HG03439 (cell line): ENCODE data around the gene TTC23L.
"Not testable (repeated sequence)": the region's sequence is repeated elsewhere in the genome, so short reads cannot be mapped to it uniquely, and the experiment has no call there.

Source experiments
- ATAC-seq: cut with Tn5 transposase; IDR thresholded peaks from one replicate; pipeline ENCODE4 v1.9.1; 2021; ENCODE audit warnings: mild to moderate bottlenecking, moderate library complexity; ENCODE audit not compliant: unreplicated experiment

The TTC23L gene

DNA sequence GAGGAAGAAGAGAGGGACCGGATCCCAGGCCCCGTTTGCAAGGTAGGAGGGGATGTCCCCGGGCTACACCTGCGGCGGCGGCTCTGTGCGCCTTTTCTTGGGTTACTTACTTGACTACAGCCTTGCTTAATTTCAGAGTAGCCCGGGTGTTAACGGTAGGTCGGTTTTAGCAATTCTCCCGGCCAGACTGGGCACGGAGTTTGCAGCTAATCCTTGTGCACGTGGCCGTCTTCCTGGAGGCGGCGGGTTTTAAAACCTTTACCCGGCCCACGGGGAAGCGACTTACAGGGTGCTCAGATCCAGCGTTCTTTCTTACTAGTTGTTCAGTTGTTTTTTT, 76.9 kb downstream of the TTC23L start:
- peak; percentile 1 for ATAC-seq

GRCh38 chr5:34916518-34916917, 77.6 kb downstream of the TTC23L start:
- ATAC-seq: no peak

DNA sequence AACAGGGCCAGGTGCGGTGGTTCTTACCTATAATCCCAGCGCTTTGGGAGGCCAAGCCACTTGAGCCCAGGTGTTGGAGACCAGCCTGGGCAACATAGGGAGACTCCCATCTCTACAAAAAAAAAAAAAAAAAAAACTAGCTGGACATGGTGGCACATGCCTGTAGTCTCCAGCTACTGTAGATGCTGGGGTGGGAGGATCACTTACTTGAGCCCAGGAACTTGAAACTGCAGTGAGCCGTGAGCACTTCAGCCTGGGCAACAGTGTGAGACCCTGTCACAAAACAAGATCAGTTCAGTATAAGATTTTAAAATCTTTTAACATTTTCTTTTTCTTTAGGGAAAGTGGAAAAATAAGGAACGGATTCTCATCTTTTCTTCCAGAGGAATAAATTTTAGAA, 79.1 kb downstream of the TTC23L start:
- ATAC-seq: no peak

DNA sequence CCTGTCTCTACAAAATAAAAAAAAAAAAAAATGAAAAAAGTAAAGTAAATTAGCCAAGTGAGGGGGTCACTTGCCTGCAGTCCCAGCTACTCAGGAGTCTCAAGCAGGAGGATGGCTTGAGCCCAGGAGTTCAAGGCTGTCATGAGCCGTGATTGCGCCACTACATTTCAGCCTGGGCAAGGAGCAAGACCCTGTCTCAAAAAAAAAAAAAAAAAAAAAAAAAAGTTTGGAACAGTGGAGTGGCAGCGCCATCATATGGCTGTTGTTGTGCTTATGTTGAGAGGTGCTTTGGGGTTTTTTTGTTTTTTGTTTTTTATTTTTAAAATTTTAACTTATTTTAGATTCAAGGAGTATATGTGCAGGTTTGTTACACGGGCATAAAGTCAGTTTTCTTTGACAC, 80.1 kb downstream of the TTC23L start:
- ATAC-seq: no peak

DNA sequence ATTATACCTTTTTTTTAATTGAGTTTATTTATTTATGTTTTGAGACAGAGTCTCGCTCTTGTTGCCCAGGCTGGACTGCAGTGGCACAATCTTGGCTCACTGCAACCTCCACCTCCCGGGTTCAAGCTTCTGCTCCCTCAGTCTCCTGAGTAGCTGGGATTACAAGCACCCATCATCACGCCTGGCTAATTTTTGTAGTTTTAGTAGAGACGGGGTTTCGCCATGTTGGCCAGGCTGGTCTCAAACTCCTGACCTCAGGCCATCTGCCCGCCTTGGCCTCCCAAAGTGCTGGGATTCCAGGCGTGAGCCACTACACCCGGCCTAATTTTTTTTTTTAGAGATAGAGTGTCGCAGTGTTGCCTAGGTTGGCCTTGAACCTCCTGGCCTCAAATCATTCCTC, 84.3 kb downstream of the TTC23L start:
- ATAC-seq: not testable (repeated sequence)

DNA sequence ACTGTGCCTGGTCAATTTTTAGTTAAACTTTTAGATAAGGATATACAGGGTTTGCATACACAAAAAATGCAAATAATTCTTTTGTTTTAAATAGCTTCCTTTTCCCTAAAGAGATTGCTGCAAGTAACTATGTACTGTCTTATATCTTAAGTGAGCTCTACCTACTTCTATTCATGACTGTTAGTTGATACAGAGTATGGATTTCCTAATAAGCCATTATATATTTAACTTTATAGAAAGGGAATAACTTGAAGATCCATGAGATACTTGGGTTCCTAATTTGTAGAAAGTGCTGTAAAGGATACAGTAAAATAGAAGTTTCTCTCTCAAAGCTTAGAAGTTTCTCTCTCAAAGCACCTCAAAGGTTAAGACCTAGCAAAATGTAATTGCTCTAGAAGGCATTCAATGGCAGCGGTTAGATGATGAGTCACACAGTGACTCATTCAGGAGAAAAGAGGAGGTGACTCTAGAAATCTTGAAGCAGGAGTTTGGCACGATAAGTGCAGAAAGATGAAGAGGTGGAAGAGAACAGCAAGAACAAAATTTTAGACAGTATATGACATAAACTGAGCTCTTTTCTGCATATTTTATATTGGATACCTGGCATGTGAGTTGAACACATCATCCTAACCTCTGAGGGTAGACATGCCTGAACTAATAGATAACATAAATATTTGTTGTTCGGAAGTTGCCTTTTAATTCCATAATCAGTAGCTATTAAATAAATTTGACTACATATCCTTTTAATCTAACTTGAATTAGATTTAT, 84.9 kb downstream of the TTC23L start:
- ATAC-seq: peak; percentile 63

- no peak for ATAC-seq
Measured at GRCh38 chr5:34924462-34924765, 85.5 kb downstream of the TTC23L start.

DNA sequence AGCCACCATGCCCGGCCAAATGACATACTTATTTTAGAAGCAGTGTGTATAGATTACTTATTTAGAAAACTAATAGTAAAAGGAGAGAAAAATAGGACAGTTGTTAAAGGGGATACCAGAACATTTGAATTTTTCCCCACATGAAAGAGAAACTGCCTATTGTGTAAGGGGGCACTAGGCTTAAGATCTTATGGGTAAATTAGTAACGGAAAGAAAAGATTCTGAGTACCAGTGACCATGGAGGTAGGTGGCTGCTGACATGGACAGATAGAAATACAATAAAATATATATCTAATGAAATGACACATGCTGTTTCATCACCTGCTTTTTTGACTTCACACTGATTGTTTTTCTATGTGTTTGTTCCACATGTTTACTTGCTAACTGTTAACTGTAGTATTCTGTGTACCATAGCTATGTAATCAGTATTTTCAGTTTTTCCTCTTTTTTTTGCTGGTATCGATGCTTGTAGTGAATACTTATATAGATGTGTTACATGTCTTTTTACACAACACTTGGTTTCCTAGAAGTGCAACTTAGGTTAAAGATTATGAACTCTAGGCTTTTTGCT, 87.4 kb downstream of the TTC23L start:
- no peak for ATAC-seq

DNA sequence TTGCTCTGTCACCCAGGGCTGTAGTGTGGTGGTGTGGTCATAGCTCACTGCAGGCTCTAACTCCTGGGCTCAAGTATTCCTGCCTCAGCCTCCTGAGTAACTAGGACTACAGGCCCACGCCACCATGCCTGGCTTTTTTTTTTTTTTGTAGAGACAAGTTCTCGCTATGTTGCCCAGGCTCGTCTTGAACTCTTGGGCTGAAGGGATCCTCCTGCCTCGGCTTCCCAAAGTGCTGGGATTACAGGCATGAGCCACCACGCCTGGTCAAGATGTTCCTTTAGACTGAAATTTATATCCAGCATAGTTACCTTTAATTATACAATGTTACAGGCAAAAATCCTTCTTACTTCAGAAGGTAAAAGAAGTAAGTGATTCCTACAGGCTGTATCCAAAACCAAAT, 88.8 kb downstream of the TTC23L start:
- no peak for ATAC-seq

DNA sequence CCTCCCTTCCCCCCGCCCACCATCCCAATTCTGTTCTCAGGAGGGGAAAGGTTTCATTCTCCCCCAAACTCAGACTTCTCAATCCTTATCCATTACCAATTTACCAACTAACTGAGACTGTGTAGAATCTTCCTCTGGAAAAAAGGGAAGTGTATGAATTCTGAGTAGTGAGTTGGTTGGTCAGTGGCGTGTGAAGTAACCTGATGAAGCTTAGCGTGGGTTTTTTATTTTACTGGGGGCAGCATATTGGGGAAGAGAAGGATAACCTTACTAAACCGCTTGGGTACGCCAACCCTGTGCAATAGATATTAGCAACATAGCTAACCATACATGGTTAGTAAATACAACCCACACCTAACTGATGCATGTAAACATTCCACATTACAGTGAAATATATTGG, 89.3 kb downstream of the TTC23L start:
- no peak for ATAC-seq

DNA sequence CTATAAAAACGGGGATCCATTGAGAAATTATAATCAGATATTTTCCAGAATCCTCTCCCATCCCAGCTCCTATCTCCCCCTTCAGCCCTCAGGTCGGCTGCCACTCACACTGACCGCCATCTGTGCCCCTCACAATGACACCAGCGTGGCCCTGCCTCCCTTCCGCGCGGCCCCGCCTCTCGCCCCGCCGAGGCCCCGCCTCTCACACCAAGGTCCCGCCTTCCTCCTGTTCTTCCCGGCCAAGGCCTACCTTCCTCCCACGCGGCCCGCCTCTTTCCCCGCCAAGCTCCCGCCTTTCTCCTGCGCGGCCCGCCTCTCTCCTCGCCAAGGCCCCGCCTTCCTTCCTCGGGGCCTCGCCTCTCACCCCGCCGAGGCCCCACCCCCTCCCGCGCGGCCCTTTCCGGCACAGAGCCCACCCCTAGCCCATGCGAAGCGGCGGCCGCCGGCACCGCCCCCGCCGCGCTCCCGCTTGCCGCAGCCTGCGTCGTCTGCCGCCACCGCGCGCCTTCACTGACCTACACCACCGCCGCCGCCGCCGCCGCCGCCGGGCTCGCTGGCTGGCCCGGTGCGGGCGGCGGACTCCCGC, 90.3 kb downstream of the TTC23L start, which contains the start of gene DNAJC21:
DNAJC21 (plus strand) TSS at position 426 of the 586 bp plus-strand sequence. CDS start 261 bp downstream, outside the sequence.
- peak; percentile 91 for ATAC-seq

GRCh38 chr5:34929720-34930461, 90.9 kb downstream of the TTC23L start:
- ATAC-seq: peak; percentile 76

DNA sequence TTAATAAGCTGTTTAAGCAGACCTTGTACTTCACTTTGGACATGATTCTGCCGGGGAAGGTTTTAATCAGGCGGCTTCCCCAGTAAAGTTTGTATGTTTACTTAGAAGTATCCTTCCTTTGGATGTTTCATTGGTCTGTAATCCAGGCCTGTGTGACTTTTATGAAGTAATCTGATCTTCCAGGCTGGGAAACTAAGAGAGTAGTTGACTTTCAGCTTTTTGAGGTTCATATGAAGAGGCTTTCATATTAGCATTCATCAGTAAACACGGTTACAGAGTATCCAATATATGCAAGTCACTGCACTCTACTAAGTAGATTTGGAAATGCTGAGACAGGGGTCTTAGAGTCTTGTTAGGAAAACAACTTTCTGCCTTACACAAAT, 91.5 kb downstream of the TTC23L start:
- no peak for ATAC-seq

- ATAC-seq: no peak
Measured at GRCh38 chr5:34930870-34931269, 91.9 kb downstream of the TTC23L start.

DNA sequence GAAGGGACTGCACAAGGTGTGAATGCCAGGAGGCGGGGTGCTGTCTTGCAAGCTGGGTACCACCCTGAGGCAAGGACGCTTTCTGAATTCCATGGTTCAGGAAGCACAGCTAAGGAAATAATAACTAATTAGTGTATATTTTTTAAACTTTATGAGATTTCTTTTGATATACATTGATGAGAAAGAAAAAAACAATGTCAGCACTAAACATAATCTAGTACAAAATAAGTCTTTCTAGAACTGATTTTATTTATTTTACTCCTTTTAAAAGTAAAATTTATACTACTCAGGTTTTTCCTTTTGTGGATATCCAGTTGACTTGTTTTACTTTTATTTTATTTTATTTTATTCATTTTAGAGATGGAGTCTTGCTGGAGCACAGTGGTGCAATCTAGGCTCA, 94.0 kb downstream of the TTC23L start:
- ATAC-seq: no peak

GRCh38 chr5:34941936-34942335, 103.0 kb downstream of the TTC23L start:
- no peak for ATAC-seq

GRCh38 chr5:34944044-34944443, 105.1 kb downstream of the TTC23L start:
- ATAC-seq: no peak

DNA sequence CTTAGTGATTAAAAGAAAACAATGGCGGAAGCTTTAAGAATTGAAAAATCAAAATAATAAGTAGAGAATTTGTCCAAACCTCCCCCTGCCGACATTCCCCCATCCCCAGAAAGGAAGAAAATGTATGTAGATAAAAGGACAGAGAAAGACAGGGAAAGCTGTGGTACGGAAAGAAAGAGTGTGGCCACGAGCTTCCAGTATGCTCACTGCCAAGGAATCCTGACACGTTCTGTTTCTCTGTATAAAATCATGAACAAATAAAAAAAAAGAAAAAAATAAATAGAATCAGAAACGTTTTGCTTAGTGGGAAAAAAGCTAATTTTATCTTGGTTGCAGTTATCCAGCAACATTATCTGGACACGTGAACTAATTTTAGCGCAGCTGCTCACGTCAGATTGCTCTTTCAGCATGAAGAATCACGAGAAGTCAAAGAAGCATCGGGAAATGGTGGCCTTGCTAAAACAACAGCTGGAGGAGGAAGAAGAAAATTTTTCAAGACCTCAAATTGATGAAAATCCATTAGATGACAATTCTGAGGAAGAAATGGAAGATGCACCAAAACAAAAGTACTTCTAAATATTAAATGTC, 105.6 kb downstream of the TTC23L start:
- no peak for ATAC-seq
